ENCODE data around the gene KEAP1. TPM values are rescaled to one million over a fixed set of nuclear protein-coding genes. Genes with fewer than 3 reads are reported as not detected.

Gene KEAP1
- total RNA-seq, 4 donors from 2014 or later = 62.1 to 80.3 (median 69.8) TPM

DNA sequence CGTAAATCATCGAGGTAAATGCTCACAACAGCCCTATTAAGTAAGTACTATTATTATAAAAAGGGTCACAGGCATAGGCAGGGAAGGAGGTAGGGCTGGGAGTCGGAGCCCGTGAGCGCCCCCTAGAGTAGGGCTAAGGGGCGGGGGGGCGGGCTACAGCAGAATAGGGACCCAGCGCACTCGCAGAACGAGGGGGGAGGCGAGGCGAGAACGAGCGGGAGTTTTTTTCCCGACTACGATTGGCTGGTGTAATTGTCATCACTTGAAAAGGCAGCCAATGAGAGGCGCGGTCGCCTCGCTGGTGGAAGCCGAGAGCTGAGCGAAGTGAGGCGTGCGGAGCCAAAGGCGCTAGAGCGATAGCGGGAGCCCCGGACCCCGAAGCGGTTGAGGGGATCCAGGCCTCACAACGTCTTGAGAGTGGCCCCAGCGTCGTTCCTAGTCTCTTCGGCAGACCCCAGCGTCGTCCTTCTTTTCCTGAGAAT lies 24.2 kb downstream of the KEAP1 start:
- Histone ChIP-seq H3K9me3 (no peaks in the 10 kb centered on the region), H3K27ac (peak overlapping the region in 3 of 4 donors; percentile 38 to 60 (median 56)), H3K4me3 (peak overlapping the region; percentile 41 to 49), H3K36me3 (peaks cover 0 to 2% of the 10 kb centered on the region in 2 donors), H3K27me3 (no peaks in the 10 kb centered on the region), H3K4me1 (peaks cover 0 to 16% (median 6%) of the 10 kb centered on the region in 3 donors)
- ATAC-seq = peak; percentile 99
- 1% methylated on average over 22 of the region's 36 CpGs; no CpG with 5 or more reads in 1 of the 2 donors for WGBS, 2 donors (ENCODE audit: low coverage in 1 of 2)
- TF ChIP-seq EP300 (IDR thresholded peaks at IDR 0.05) = no peak
- TF ChIP-seq, protein P1, sequence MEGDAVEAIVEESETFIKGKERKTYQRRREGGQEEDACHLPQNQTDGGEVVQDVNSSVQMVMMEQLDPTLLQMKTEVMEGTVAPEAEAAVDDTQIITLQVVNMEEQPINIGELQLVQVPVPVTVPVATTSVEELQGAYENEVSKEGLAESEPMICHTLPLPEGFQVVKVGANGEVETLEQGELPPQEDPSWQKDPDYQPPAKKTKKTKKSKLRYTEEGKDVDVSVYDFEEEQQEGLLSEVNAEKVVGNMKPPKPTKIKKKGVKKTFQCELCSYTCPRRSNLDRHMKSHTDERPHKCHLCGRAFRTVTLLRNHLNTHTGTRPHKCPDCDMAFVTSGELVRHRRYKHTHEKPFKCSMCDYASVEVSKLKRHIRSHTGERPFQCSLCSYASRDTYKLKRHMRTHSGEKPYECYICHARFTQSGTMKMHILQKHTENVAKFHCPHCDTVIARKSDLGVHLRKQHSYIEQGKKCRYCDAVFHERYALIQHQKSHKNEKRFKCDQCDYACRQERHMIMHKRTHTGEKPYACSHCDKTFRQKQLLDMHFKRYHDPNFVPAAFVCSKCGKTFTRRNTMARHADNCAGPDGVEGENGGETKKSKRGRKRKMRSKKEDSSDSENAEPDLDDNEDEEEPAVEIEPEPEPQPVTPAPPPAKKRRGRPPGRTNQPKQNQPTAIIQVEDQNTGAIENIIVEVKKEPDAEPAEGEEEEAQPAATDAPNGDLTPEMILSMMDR (IDR thresholded peaks at IDR 0.05) = peak in 3 of 4 experiments; percentile 27 to 89 (median 38)

DNA sequence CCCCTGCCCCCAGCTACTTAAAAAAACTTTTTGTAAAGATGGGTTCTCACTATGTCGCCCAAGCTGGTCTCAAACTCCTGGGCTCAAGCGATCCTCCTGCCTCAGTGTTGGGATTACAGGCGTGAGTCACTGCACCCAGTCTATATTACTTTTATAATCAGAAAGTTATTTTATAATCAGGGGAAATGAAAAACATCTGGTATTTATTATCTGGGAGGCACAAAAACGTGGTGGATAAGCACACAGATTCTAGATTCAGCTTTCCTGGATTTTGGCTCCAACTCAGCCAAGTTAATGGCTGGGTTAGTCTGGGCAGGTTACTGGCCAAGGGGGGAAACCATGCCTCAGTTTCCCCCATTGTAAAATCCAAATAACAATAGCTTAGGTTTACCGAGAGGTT lies 24.7 kb downstream of the KEAP1 start:
- TF ChIP-seq, protein P1 (IDR thresholded peaks at IDR 0.05) = no peak
- no peak for TF ChIP-seq POLR2AphosphoS5 (IDR thresholded peaks at IDR 0.05)
- no peak for TF ChIP-seq POLR2A (IDR thresholded peaks at IDR 0.05)
- no peak for TF ChIP-seq EP300 (IDR thresholded peaks at IDR 0.05)
- no peaks in the 10 kb centered on the region for H3K36me3 ChIP-seq
- WGBS, 2 donors (ENCODE audit: low coverage in 1 of 2) = 0 to 25% methylated on average over 1 to 4 of the region's 5 CpGs
- peaks cover 0 to 16% (median 6%) of the 10 kb centered on the region in 3 donors for H3K4me1 ChIP-seq
- H3K9me3 ChIP-seq = no peaks in the 10 kb centered on the region
- peak overlapping the region in 1 of 4 donors; percentile 3 for H3K27ac ChIP-seq
- H3K4me3 ChIP-seq = peak overlapping the region in 1 of 2 donors; percentile 49
- H3K27me3 ChIP-seq = peaks cover 3% of the 10 kb centered on the region
- ATAC-seq = no peak

DNA sequence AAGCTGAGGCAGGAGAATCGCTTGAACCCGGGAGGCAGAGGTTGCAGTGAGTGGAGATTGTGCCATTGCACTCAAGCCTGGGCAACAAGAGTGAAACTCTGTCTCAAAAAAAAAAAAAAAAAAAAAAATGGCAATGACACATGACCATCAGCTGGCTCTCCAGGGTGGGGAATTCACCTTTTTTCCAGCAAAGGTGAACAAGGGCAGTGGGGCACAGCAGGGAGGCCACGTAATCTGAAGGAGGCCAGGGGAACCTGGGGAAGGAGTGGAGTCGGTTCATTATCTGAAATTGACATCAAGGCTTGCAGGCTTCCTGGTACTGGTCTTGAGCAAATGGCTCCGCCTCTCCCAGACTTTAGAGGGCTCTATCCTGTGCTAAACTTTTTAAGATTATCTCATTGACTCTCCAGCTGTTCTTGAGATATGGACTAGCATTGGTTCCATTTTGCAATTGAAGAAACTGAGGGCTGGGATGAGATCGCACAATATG lies 28.1 kb downstream of the KEAP1 start:
- H3K27me3 ChIP-seq = peaks cover 3% of the 10 kb centered on the region
- peaks cover 0 to 16% (median 6%) of the 10 kb centered on the region in 3 donors for H3K4me1 ChIP-seq
- no peaks in the 10 kb centered on the region for H3K36me3 ChIP-seq
- 52 to 67% methylated on average over 3 to 5 of the region's 6 CpGs for WGBS, 2 donors (ENCODE audit: low coverage in 1 of 2)
- no peak for ATAC-seq
- H3K4me3 ChIP-seq = no peak overlapping the region
- no peak overlapping the region for H3K27ac ChIP-seq
- TF ChIP-seq EP300 (IDR thresholded peaks at IDR 0.05) = no peak
- no peak for TF ChIP-seq POLR2A (IDR thresholded peaks at IDR 0.05)
- no peak for TF ChIP-seq POLR2AphosphoS5 (IDR thresholded peaks at IDR 0.05)
- TF ChIP-seq, protein P1 (IDR thresholded peaks at IDR 0.05) = no peak
- H3K9me3 ChIP-seq = no peaks in the 10 kb centered on the region

DNA sequence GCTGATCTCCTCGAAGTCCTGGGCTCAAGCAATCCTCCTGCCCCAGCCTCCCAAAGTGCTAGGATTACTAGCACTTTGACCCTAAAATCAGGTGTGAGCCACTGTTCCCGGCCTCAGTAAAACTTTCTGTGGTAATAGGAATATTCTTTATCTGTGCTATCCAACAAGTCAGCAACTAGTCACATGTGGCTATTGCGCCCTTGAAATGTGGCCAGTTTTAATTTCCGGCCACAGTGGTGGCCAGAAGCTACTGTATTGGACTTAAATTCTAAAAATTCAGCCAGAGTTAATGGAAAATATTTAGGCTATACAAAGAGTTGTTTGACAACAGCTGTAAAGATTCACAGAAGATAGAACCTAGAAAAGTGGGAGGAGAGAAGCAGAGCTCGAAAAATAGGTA lies 30.0 kb downstream of the KEAP1 start:
- no peak for ATAC-seq

More for the DNA sequence above, 30.0 kb downstream of the KEAP1 start:
- Histone ChIP-seq H3K27me3 (peaks cover 3% of the 10 kb centered on the region), H3K9me3 (no peaks in the 10 kb centered on the region), H3K4me1 (peaks cover 0 to under 1% (median 0%) of the 10 kb centered on the region in 3 donors), H3K4me3 (no peak overlapping the region), H3K36me3 (peaks cover 0 to 5% of the 10 kb centered on the region in 2 donors), H3K27ac (no peak overlapping the region)
- TF ChIP-seq POLR2A (IDR thresholded peaks at IDR 0.05) = no peak
- TF ChIP-seq, protein P1 (IDR thresholded peaks at IDR 0.05) = no peak
- no peak for TF ChIP-seq EP300 (IDR thresholded peaks at IDR 0.05)
- TF ChIP-seq POLR2AphosphoS5 (IDR thresholded peaks at IDR 0.05) = no peak
- WGBS, 2 donors (ENCODE audit: low coverage in 1 of 2) = 46 to 71% methylated on average over 5 of the region's 5 CpGs
